ENCODE measurements around the gene GPX7. TPM values are rescaled to one million over a fixed set of nuclear protein-coding genes. Genes with fewer than 3 reads are reported as not detected.

The GPX7 gene
- total and polyA plus RNA-seq, 2 experiments from 2014 or later: 14.4 to 45.0 TPM

GRCh38 chr1:52615489-52616042 lies 13.4 kb downstream of the GPX7 start:
- no peaks in the 10 kb centered on the region for H3K4me1 ChIP-seq (ENCODE audit: low read depth)
- no peak for TF ChIP-seq CTCF (IDR thresholded peaks at IDR 0.05; ENCODE audit: low read depth, low read length)
- DNase-seq (ENCODE audit: low read depth in 1 of 2, low spot score in 1 of 2): no peak
- no peak overlapping the region for H3K27ac ChIP-seq
- H3K4me3 ChIP-seq: no peak overlapping the region
- H3K36me3 ChIP-seq: no peaks in the 10 kb centered on the region
- no peaks in the 10 kb centered on the region for H3K27me3 ChIP-seq
- no peaks in the 10 kb centered on the region for H3K9me3 ChIP-seq (ENCODE audit: low read depth)

- DNase-seq (ENCODE audit: low read depth in 1 of 2, low spot score in 1 of 2): no peak
- no peaks in the 10 kb centered on the region for H3K36me3 ChIP-seq
These were observed 19.8 kb downstream of the GPX7 start for GRCh38 chr1:52621950-52622349.

GRCh38 chr1:52623812-52624211 lies 21.6 kb downstream of the GPX7 start:
- H3K27ac ChIP-seq: no peak overlapping the region
- no peaks in the 10 kb centered on the region for H3K4me1 ChIP-seq (ENCODE audit: low read depth)
- no peak for DNase-seq (ENCODE audit: low read depth in 1 of 2, low spot score in 1 of 2)
- TF ChIP-seq CTCF (IDR thresholded peaks at IDR 0.05; ENCODE audit: low read depth, low read length): no peak
- no peaks in the 10 kb centered on the region for H3K9me3 ChIP-seq (ENCODE audit: low read depth)
- no peaks in the 10 kb centered on the region for H3K36me3 ChIP-seq
- no peak overlapping the region for H3K4me3 ChIP-seq
- no peaks in the 10 kb centered on the region for H3K27me3 ChIP-seq

More at GRCh38 chr1:52621950-52622349, 19.8 kb downstream of the GPX7 start:
- Histone ChIP-seq H3K4me3 (no peak overlapping the region), H3K4me1 (ENCODE audit: low read depth) (no peaks in the 10 kb centered on the region), H3K9me3 (ENCODE audit: low read depth) (no peaks in the 10 kb centered on the region), H3K27me3 (no peaks in the 10 kb centered on the region), H3K27ac (no peak overlapping the region)
- no peak for TF ChIP-seq CTCF (IDR thresholded peaks at IDR 0.05; ENCODE audit: low read depth, low read length)

GRCh38 chr1:52627028-52627427 lies 24.9 kb downstream of the GPX7 start:
- no peak for TF ChIP-seq CTCF (IDR thresholded peaks at IDR 0.05; ENCODE audit: low read depth, low read length)
- H3K36me3 ChIP-seq: no peaks in the 10 kb centered on the region
- no peak for DNase-seq (ENCODE audit: low read depth in 1 of 2, low spot score in 1 of 2)

GRCh38 chr1:52628614-52629324 lies 26.6 kb downstream of the GPX7 start:
- Histone ChIP-seq H3K4me3 (no peak overlapping the region), H3K27ac (no peak overlapping the region), H3K4me1 (ENCODE audit: low read depth) (peaks cover 5% of the 10 kb centered on the region), H3K27me3 (peaks cover 17% of the 10 kb centered on the region), H3K36me3 (no peaks in the 10 kb centered on the region), H3K9me3 (ENCODE audit: low read depth) (no peaks in the 10 kb centered on the region)
- no peak for TF ChIP-seq CTCF (IDR thresholded peaks at IDR 0.05; ENCODE audit: low read depth, low read length)
- no peak for DNase-seq (ENCODE audit: low read depth in 1 of 2, low spot score in 1 of 2)

More at GRCh38 chr1:52627028-52627427, 24.9 kb downstream of the GPX7 start:
- no peak overlapping the region for H3K27ac ChIP-seq
- no peaks in the 10 kb centered on the region for H3K9me3 ChIP-seq (ENCODE audit: low read depth)
- no peaks in the 10 kb centered on the region for H3K27me3 ChIP-seq
- H3K4me3 ChIP-seq: no peak overlapping the region
- H3K4me1 ChIP-seq (ENCODE audit: low read depth): peaks cover 5% of the 10 kb centered on the region
